HG03025 (cell line): ENCODE data around the gene HAGH.

ENCODE experiments used
- ATAC-seq: cut with Tn5 transposase; IDR thresholded peaks from one replicate; pipeline ENCODE4 v1.9.1; 2021; ENCODE audit warnings: mild to moderate bottlenecking, moderate library complexity; ENCODE audit not compliant: unreplicated experiment, low FRiP score

HAGH gene

DNA sequence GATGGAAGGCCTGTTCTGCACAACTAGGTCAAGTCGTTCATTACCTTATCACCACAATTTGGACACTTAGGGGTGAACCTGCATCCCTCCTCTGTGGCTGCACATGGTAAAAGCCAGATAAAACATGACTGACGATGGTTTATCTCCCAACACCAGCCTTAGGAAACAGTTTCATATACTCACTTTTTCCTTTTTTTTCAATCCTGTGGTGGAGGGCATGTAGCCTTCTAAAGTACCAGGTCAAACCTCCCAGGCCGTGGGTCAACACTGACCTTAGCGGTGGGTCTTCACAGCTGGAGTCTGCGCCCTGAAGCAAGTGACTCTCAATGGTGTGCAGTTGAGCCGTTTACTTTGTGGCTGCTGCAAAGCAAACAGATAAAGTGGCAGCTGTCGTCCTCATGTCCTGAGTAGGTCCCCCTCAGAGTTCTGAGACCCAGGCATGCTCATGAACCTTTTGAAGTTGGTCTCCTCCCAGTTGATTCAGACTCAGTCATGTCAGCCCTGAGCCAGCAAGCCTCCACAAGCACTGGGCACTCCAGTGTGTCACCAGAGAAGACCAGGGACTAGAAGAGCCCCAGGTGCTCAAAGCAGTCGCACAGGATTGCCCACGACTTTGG lies 6.3 kb upstream of the HAGH start:
- ATAC-seq: no peak

DNA sequence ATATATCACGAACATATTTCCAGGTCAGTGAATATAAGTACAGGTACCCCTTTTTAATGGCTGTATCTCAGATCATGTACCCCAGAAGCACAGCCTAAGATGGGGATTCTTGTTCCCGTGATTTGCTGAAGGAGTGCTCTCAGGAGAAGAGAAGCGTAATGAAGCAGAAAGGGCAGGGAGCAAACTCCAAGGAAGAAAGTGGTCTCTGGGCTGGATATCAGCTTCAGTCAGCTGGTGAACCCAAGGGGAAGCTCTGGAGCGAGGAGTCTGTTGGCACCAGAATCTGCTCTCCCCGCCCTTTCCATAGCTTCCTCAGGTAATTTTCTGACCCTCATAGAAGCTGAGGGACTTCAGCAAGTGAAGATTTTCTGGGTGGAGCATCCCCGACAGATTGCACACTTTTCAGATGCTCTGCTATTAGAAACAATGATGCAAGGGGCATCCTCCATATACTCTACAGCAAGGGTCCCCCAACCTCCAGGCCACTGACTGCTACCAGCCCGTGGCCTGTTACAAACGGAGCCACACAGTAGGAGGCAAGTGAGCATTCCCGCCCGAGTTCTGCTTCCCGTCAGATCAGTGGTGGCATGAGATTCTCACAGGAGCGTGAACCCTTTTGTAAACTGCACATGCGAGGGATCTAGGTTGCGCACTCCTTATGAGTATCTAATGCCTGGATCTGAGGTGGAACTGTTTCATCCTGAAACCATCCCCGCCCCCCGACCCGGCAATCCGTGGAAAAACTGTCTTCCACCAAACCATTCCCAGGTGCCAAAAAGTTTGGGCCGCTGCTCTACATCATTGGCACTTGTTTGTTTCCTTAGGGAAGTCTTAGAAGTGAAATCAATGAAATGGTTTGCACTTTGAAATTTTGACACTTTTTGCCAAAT lies 4.8 kb upstream of the HAGH start:
- ATAC-seq: no peak

DNA sequence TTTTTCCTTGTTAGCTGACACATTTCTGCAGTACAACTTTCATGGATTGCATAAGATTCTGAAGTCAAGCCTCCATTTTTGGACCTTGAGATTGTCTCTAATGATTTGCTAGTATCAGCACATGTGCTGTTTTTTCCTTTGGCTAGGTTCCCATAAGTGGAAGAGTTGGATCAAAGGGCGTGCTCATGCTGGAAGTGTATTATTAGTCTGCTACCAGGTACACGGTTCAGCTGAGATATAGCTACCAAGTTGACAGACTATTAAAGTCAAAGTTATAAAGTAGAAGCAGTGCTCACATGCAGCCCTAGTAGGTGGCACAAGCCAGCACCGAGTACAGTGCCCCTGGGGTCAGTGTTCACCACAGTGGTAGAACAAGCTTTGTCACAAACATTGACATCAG lies 3.6 kb upstream of the HAGH start:
- ATAC-seq: no peak

DNA sequence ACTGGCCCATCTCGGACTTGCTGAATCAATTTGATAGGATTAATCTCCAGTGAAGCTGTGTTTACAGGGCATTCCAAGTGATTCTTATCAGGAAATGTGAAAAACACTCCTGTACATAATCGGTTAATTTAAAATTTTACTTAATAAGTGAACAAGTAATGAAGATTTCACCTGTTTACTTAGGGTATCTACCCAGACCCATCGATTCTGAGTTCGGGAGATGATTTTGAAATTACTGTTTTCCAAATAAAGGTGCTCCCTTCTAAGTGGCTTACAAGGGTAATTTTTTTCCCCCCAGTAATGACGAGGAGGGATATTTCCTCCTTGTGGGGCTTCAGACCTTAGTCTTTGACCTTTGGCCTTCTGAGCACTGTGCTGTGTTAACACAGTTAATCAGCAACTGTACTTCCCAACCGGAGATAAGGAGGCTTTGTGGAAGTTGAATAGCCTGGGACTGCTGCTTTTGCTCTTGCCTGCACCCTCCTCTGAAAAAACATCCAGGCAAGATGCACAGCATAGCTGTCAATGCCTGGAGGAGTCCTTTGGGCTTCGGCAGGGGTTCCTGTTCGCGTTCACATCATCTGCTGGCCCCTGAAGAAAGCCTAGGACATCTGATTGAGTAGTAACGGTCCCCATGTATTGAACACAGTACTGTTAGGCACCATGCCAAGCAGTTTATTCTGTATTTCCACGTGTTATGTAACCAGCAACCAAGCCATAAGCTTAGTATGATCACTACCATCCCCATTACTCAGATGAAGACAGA lies 2.2 kb upstream of the HAGH start:
- ATAC-seq: no peak

DNA sequence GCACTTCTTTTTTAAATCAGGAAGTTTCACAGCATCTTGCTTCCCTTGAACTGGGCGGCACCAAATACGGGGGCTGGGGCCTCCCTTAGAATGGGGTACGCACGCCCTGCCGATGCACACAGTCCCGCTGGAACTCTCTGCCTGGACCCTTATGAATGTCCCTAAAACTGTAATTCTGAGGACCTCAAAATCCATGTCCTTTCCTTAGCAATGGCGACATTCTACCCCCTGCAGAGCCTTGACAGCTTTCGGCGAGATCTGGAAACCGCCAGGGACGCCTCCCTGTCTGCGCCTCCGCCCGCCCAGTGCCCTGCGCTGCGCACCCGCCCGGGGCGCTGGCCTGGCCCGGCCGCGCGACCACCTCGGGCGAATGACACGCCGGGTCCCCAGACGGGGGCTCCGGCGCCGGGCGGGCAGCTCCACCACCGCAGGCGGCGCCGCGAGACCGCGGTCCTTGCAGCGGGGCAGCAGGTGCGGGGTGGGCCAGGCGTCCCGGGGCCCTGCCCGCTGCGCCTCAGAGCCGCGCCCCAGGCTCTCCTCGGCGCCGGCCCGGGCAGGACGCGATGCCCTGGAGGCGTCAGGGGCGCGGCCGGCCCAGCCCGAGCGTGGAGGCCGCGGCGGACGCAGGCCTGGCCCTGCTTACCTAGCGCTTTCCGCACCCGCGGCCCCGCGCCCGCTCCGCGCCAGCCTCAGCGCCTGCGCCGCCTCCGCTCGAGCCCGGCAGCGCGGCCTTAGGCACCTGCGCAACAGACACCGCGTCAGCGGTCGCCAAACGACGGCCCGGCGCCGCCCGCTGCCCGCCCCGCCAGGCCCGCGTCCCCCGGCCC lies 548 bp downstream of the HAGH start:
- ATAC-seq: peak; percentile 41

DNA sequence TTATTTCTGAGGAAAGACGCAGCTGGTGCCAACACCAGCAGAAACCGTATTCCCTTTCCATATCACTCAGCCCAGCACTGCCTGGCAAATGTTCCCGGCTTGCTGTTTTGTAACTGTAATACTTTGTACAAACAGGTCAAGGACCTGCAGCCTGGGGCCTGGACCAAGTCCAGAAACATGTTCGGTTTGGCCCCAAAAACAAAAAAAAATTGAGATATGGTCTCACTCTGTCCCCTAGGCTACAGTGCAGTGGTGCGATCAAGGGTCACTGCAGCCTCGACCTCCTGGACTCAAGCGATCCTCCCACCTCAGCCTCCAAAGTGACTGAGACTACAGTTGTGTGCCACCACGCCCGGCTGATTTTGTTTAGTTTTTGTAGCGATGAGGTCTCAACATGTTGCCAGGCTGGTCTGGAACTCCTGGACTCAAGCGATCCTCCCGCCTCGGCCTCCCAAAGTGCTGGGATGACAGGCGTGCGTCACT lies 1.2 kb downstream of the HAGH start:
- ATAC-seq: no peak

DNA sequence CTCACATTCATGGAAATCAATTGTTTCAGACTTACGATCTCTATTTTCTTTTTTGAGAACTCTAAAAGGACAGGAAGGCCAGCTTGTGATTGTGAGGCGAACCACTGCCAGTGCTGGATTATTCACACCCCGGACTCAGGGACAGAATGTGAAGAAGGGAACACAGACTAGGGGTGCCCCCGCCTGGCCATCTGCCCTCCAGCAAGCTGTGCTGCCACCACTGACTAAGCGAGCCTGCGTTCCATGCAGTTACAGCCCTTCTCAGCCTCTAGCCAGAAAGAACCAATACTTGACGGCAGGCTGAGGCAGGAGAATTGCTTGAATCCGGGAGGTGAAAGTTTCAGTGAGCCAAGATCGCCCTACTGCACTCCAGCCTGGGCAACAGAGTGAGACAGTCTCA lies 2.8 kb downstream of the HAGH start:
- ATAC-seq: no peak

DNA sequence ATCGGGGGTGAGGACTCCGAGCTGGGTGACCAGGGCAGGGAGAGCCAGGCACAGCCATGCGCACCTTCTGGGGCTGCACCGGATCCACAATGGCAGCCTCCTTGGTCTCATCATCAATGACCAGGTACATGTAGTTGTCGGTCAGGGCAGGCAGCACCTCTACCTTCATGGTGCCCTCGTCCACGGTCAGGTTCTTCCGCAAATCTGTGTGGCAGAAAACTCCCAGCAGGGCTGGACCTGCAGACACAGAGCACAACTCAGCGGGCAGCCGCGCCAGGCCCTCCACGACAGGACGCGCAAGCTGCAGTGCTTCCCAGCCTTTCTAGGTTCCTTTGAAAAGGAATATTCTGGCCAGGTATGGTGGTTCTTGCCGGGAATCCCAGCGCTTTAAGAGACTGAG lies 3.8 kb downstream of the HAGH start:
- no peak for ATAC-seq

DNA sequence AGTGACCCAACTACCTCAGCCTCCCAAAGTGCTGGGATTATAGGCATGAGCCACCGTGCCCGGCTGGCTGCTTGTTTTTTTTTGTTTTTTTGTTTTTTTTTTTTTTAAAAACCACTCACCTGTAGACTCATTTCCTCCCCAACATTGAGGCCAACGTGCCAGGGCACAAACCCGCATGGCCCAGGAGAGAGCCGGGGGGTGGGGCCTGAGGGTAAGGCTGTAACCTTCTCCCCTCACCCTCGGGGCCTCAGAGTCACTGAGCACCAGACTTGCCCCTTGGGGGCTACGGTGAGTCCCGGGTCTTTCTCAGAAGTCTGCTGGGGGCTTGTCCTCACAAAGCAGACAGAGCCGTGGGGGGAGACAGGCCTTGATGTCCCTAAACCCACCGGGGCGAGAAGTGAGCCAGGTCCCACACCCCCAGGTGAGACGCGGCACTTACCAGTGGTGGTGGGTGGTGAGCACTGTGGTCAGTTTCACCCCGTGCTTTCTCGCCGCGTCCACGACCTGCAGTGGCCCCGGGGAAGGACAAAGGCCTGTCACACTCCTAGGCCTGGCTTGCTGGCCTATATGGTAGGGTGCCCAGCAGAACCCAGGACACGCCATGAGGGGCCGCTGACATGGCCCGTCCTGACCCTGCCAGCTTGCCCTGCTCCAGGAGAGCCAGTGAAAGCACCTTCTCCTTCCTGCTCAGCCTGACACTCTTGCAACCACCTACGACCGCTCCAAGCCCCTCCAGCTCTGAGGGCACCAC lies 4.6 kb downstream of the HAGH start:
- no peak for ATAC-seq

DNA sequence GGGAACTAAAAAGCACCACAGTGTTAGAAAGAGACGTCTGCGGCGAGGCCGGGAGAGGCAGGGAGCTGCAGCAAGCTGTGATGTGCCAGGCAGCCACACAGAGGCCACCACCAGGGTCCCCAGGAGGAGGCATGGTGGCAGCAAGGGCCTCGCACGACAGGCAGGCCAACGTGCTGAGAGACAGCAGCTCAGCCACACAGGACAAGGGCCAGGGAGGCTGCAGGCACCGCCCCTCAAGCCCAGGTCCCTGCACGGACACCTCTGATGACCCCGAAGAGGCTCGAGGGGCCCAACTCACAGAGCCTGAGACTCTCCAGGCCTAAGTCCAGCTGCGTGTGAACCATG lies 5.7 kb downstream of the HAGH start:
- no peak for ATAC-seq

DNA sequence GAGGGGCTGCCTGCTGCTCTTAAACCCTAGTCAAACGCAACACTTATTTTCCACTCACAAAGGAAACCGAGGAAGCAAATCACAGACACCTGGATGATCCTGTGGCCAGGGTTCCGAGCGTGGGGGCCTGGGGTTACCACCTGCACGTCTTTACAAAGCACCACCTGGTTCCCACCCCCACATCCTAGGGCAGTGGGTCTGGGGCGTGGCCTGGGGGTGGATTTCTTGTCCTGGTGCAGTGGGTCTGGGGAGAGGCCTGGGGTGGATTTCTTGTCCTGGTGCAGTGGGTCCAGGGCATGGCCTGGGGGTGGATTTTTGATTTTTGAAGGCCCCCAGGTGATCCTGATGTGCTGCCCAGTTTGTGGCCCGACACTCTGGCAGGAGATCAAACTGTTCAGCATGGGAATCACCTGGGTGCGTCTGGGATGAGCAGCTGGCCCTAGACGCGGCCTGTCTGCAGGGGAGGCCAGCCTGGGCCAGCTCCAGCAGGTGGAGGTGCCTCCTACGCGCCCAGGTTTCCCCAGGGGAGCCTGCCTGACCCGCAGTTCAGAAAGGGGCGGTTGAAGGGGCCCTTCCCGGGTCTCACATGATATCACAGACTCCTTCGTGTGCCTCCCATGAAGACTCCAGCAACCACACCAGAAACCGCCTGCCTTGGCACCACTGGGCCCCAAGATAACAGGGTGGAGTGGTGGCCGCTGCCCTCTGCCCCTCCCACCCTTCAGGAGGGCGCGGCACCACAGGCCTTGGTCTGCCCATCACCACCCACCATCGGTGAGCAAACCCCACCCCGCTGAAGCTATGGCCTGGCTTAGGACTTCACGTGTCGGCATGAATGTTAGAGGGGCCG lies 6.3 kb downstream of the HAGH start:
- ATAC-seq: no peak

DNA sequence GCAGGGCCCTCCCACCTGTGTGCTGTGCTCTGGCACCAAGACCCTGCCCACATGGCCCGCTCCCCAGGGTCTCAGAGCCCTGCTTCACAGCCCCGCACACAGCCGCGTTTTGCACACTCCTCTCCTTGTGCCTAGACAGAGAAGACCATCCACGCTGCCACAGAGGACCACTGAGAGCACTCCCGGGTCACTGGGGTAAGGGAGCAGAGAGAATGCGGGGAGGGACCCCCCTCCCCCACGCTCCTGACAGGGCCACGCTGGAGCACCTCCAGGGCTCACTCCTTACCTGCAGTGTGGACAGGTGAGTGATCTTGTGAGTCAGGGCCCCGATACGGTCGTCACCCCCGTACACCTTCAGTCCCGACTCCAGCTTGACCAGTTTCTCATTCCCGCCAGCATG lies 7.0 kb downstream of the HAGH start:
- ATAC-seq: no peak

DNA sequence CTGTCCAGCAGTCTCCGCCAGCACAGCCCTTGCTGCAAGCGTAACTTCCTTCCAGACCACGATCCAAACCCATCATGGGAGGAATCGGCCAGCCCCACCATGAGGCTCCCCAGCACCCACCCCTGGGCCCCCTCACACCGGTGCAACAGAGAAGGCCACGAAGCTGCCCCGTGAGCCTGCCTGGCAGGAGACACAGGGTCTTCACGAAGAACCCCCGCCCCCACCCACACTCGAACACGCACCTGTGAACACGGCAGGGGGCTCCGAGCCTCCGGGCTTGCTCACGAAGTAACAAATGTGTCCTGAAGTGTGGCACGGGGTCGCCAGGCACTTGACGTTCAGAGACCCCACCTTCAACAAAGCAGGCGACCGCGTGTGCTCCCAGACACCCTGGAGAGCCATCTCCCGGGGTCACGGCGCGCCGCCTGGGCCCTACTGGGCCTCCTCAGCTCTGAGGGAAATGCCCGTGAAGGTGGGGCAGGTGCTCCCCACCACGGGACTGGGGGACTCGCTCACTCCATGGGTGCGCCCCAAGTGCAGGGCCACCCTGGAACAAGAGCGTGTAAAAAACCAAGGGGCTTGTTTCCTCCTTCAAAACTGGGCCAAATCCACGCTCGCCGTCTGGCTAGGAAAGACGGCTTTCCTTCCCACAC lies 7.6 kb downstream of the HAGH start:
- ATAC-seq: no peak

DNA sequence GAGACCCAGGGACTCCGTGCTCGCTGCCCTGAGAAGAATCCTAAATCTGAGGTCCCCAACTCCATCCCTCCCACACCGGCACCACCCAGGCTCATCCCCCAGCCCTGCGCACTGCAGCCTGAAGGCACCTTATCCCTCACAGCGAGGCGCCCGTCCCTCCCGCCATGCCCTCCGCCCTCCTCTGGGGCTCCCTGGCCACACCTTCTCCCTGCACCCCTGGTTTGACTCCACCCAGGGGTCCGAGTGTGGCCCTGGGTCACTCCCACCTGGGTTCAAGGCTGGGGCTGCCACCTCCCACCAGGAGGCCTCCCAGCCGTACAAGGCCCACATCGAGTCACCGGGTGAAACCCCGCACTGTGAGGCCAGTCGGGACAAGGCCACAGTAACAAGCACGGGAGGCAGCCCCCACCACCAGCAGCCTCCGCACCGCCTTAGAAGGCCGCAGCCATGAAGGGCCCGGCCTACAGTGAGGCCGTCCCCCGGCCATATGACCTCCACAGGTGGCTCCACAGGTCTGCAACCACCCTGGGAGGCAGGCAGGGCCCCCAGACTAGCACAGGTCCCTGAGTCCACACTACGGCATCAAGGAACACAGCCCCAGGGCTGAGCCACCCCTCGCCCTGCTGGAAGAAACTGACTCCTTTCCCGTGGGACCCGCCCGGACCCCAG lies 8.3 kb downstream of the HAGH start:
- ATAC-seq: no peak

DNA sequence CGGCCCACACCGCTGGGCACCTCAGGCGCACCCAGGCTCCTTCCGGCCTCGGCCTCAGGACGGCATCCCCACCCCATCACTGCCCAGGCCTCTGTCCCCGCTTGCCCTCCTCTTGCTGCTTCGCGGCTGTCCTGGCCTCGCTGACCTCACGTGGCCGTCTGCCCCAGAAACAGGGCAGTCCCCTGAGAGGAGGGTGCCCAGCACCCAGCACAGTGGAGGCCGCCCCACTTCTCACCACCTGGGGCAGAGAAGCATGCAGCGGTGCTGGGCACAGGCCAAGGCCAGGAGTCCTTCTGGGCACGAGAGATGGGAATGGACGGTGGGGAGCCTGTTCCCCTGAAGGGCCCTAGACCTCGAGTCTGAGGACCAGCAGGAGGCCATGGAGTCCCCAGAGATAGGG lies 8.9 kb downstream of the HAGH start:
- no peak for ATAC-seq

DNA sequence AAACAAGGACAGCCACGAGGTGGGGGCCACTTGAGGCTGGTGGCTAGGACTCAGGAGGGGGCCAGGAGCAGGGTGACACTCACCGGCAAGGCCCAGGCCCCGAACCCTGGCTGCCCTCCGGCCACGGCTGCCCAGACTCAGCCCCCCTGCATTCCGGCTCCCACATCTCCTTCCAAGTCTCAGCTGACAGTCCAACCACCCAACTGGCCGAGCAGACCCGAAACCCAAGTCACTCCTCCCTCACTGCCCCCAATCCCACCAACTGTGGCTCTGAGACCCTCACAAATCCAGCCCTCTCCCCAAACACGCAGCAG lies 9.4 kb downstream of the HAGH start:
- no peak for ATAC-seq

DNA sequence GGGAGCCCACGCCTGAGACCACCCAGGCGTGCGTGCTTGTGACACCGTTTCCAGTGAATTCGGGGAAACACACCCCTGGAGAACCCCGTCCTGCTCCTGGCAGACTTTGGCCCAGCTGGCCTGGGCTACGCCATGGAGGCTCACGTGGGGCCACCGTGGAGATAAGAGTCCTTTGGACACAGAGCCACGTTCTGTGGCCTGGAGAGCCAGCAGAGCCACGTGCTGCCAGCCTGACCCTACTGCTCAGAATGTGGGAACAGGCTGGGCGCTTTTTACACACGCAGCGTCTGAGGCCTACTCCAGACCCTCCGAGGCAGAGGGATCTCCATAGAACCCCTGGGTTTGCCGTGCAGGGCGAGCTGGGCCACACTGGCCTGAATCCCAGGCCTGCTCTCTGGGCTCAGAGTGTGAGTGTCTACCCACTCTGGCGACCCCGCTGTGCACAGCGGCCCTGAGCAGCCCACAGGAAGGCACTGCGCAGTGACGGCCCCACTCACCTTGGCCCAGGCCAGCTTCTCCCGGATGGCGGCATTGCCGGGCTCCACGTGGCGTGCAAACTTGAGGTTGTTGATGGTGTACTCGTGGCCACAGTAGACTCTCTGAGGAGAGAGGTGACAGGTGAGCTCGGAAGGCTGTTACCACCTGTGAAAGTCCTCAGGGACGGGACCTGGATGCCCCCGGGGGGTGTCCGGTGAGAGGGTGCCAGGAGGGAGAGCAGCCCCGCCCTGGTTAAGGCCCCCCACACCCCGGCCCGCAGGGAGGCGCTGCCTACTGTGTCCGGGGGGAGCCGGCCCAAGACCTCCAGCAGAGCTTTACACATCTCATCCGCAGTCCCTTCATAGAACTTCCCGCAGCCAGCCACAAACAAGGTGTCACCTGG lies 10.0 kb downstream of the HAGH start:
- no peak for ATAC-seq
